ENCODE measurements around the gene FAM222A.

Gene FAM222A

GRCh38 chr12:109793826-109794501 lies 80.3 kb downstream of the FAM222A start:
- no peak overlapping the region for H3K4me3 ChIP-seq (ENCODE audit: low read length)
- no peaks in the 10 kb centered on the region for H3K9me3 ChIP-seq (ENCODE audit: control insufficient read depth, low read length)
- DNase-seq (ENCODE audit: low read depth) = no peak
- H3K9ac ChIP-seq (ENCODE audit: low read length) = no peak overlapping the region
- H3K27me3 ChIP-seq (replicated peaks; ENCODE audit: control insufficient read depth, insufficient read depth, low read length) = no peaks in the 10 kb centered on the region
- H3K4me1 ChIP-seq (ENCODE audit: control insufficient read depth, insufficient read depth, low read length) = peaks cover 5% of the 10 kb centered on the region
- no peaks in the 10 kb centered on the region for H3K36me3 ChIP-seq (ENCODE audit: control insufficient read depth, insufficient read depth, low read length, severe bottlenecking)

GRCh38 chr12:109795023-109795422 lies 81.4 kb downstream of the FAM222A start:
- H3K9me3 ChIP-seq (ENCODE audit: control insufficient read depth, low read length) = no peaks in the 10 kb centered on the region
- H3K4me1 ChIP-seq (ENCODE audit: control insufficient read depth, insufficient read depth, low read length) = peaks cover 5% of the 10 kb centered on the region
- peak; percentile 28 for DNase-seq (ENCODE audit: low read depth)
- H3K4me3 ChIP-seq (ENCODE audit: low read length) = no peak overlapping the region
- H3K9ac ChIP-seq (ENCODE audit: low read length) = no peak overlapping the region
- no peaks in the 10 kb centered on the region for H3K36me3 ChIP-seq (ENCODE audit: control insufficient read depth, insufficient read depth, low read length, severe bottlenecking)
- no peaks in the 10 kb centered on the region for H3K27me3 ChIP-seq (replicated peaks; ENCODE audit: control insufficient read depth, insufficient read depth, low read length)

- H3K27me3 ChIP-seq (replicated peaks; ENCODE audit: control insufficient read depth, insufficient read depth, low read length) = no peaks in the 10 kb centered on the region
- H3K4me1 ChIP-seq (ENCODE audit: control insufficient read depth, insufficient read depth, low read length) = peaks cover 5% of the 10 kb centered on the region
- H3K9me3 ChIP-seq (ENCODE audit: control insufficient read depth, low read length) = no peaks in the 10 kb centered on the region
- no peaks in the 10 kb centered on the region for H3K36me3 ChIP-seq (ENCODE audit: control insufficient read depth, insufficient read depth, low read length, severe bottlenecking)
- H3K9ac ChIP-seq (ENCODE audit: low read length) = no peak overlapping the region
- DNase-seq (ENCODE audit: low read depth) = no peak
- H3K4me3 ChIP-seq (ENCODE audit: low read length) = no peak overlapping the region
Measured at GRCh38 chr12:109796057-109796456, 82.4 kb downstream of the FAM222A start.

- no peaks in the 10 kb centered on the region for H3K36me3 ChIP-seq (ENCODE audit: control insufficient read depth, insufficient read depth, low read length, severe bottlenecking)
- H3K27me3 ChIP-seq (replicated peaks; ENCODE audit: control insufficient read depth, insufficient read depth, low read length) = no peaks in the 10 kb centered on the region
- H3K9me3 ChIP-seq (ENCODE audit: control insufficient read depth, low read length) = no peaks in the 10 kb centered on the region
- no peak overlapping the region for H3K4me3 ChIP-seq (ENCODE audit: low read length)
- peaks cover 5% of the 10 kb centered on the region for H3K4me1 ChIP-seq (ENCODE audit: control insufficient read depth, insufficient read depth, low read length)
- no peak overlapping the region for H3K9ac ChIP-seq (ENCODE audit: low read length)
- no peak for DNase-seq (ENCODE audit: low read depth)
Measured at GRCh38 chr12:109797905-109798669, 84.5 kb downstream of the FAM222A start.

GRCh38 chr12:109798691-109799090 lies 85.1 kb downstream of the FAM222A start:
- DNase-seq (ENCODE audit: low read depth) = no peak
- Histone ChIP-seq H3K4me3 (ENCODE audit: low read length) (no peak overlapping the region), H3K27me3 (replicated peaks; ENCODE audit: control insufficient read depth, insufficient read depth, low read length) (no peaks in the 10 kb centered on the region), H3K9ac (ENCODE audit: low read length) (no peak overlapping the region), H3K4me1 (ENCODE audit: control insufficient read depth, insufficient read depth, low read length) (peaks cover 5% of the 10 kb centered on the region), H3K9me3 (ENCODE audit: control insufficient read depth, low read length) (no peaks in the 10 kb centered on the region), H3K36me3 (ENCODE audit: control insufficient read depth, insufficient read depth, low read length, severe bottlenecking) (no peaks in the 10 kb centered on the region)

- no peak overlapping the region for H3K9ac ChIP-seq (ENCODE audit: low read length)
- no peak overlapping the region for H3K4me3 ChIP-seq (ENCODE audit: low read length)
- H3K27me3 ChIP-seq (replicated peaks; ENCODE audit: control insufficient read depth, insufficient read depth, low read length) = no peaks in the 10 kb centered on the region
- DNase-seq (ENCODE audit: low read depth) = no peak
- no peaks in the 10 kb centered on the region for H3K36me3 ChIP-seq (ENCODE audit: control insufficient read depth, insufficient read depth, low read length, severe bottlenecking)
- H3K9me3 ChIP-seq (ENCODE audit: control insufficient read depth, low read length) = no peaks in the 10 kb centered on the region
- no peaks in the 10 kb centered on the region for H3K4me1 ChIP-seq (ENCODE audit: control insufficient read depth, insufficient read depth, low read length)
Measured at GRCh38 chr12:109800536-109800935, 86.9 kb downstream of the FAM222A start.

- Histone ChIP-seq H3K9me3 (ENCODE audit: control insufficient read depth, low read length) (no peaks in the 10 kb centered on the region), H3K4me1 (ENCODE audit: control insufficient read depth, insufficient read depth, low read length) (no peaks in the 10 kb centered on the region), H3K4me3 (ENCODE audit: low read length) (no peak overlapping the region), H3K36me3 (ENCODE audit: control insufficient read depth, insufficient read depth, low read length, severe bottlenecking) (no peaks in the 10 kb centered on the region), H3K27me3 (replicated peaks; ENCODE audit: control insufficient read depth, insufficient read depth, low read length) (no peaks in the 10 kb centered on the region), H3K9ac (ENCODE audit: low read length) (no peak overlapping the region)
- DNase-seq (ENCODE audit: low read depth) = no peak
Measured at GRCh38 chr12:109802828-109803227, 89.2 kb downstream of the FAM222A start.

- Histone ChIP-seq H3K9ac (ENCODE audit: low read length) (no peak overlapping the region), H3K9me3 (ENCODE audit: control insufficient read depth, low read length) (no peaks in the 10 kb centered on the region), H3K4me3 (ENCODE audit: low read length) (no peak overlapping the region), H3K4me1 (ENCODE audit: control insufficient read depth, insufficient read depth, low read length) (no peaks in the 10 kb centered on the region), H3K36me3 (ENCODE audit: control insufficient read depth, insufficient read depth, low read length, severe bottlenecking) (no peaks in the 10 kb centered on the region), H3K27me3 (replicated peaks; ENCODE audit: control insufficient read depth, insufficient read depth, low read length) (no peaks in the 10 kb centered on the region)
- no peak for DNase-seq (ENCODE audit: low read depth)
Measured at GRCh38 chr12:109803678-109804077, 90.1 kb downstream of the FAM222A start.

GRCh38 chr12:109804820-109805761 lies 91.5 kb downstream of the FAM222A start:
- no peak overlapping the region for H3K4me3 ChIP-seq (ENCODE audit: low read length)
- H3K9ac ChIP-seq (ENCODE audit: low read length) = no peak overlapping the region
- H3K9me3 ChIP-seq (ENCODE audit: control insufficient read depth, low read length) = no peaks in the 10 kb centered on the region
- no peaks in the 10 kb centered on the region for H3K4me1 ChIP-seq (ENCODE audit: control insufficient read depth, insufficient read depth, low read length)
- no peaks in the 10 kb centered on the region for H3K36me3 ChIP-seq (ENCODE audit: control insufficient read depth, insufficient read depth, low read length, severe bottlenecking)
- no peaks in the 10 kb centered on the region for H3K27me3 ChIP-seq (replicated peaks; ENCODE audit: control insufficient read depth, insufficient read depth, low read length)
- DNase-seq (ENCODE audit: low read depth) = peak; percentile 86

- no peak overlapping the region for H3K4me3 ChIP-seq (ENCODE audit: low read length)
- H3K9me3 ChIP-seq (ENCODE audit: control insufficient read depth, low read length) = no peaks in the 10 kb centered on the region
- no peaks in the 10 kb centered on the region for H3K4me1 ChIP-seq (ENCODE audit: control insufficient read depth, insufficient read depth, low read length)
- no peak overlapping the region for H3K9ac ChIP-seq (ENCODE audit: low read length)
- peaks cover 3% of the 10 kb centered on the region for H3K36me3 ChIP-seq (ENCODE audit: control insufficient read depth, insufficient read depth, low read length, severe bottlenecking)
- no peaks in the 10 kb centered on the region for H3K27me3 ChIP-seq (replicated peaks; ENCODE audit: control insufficient read depth, insufficient read depth, low read length)
- DNase-seq (ENCODE audit: low read depth) = no peak
Measured at GRCh38 chr12:109807954-109808643, 94.5 kb downstream of the FAM222A start.
